ENCODE measurements around the gene BPI. TPM values are rescaled to one million over a fixed set of nuclear protein-coding genes. Genes with fewer than 3 reads are reported as not detected.
"Not testable (repeated sequence)": the region's sequence is repeated elsewhere in the genome, so short reads cannot be mapped to it uniquely, and the experiment has no call there.

The BPI gene
- total RNA-seq, 2 experiments from 2014 or later = not detected

GRCh38 chr20:38277285-38277684 lies 26.7 kb upstream of the BPI start:
- CTCF ChIA-PET = no interaction called here
- POLR2A ChIA-PET = no interaction called here

GRCh38 chr20:38277691-38278090 lies 26.3 kb upstream of the BPI start:
- ChIA-PET CTCF (no interaction called here), POLR2A (no interaction called here)

DNA sequence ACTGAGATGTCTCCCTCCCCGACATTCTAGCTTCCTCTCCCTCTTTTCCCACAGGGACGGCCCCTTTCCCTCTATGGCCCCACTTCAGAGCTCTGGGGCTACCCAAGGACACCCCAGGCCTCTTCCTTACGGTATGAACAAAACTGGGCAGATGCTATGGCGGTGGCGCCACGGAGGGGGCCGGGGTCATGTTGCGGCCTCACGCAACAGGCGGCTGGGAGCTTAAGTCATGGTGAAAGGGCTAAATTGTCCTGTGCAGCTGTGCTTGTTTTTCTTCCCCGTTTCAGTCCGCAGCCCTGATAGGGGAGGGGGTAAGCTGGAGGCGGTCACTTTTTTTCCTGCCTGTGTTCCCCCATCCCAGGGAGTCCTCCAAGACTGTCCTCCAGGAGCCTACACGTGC lies 25.8 kb upstream of the BPI start:
- ChIA-PET CTCF (no interaction called here), POLR2A (no interaction called here)

- ChIA-PET POLR2A (interaction anchor here (0.6 kb wide), 1 partner anchor 145 kb away, joined by 4 read pairs; no protein-coding TSS in a partner anchor), CTCF (no interaction called here)
Observed at GRCh38 chr20:38278763-38279162, 25.2 kb upstream of the BPI start.

- POLR2A ChIA-PET = not testable (repeated sequence)
Observed at GRCh38 chr20:38281176-38281915, 22.6 kb upstream of the BPI start.

GRCh38 chr20:38283236-38283635 lies 20.7 kb upstream of the BPI start:
- ChIA-PET CTCF (no interaction called here), POLR2A (no interaction called here)

More at GRCh38 chr20:38281176-38281915, 22.6 kb upstream of the BPI start:
- CTCF ChIA-PET = not testable (repeated sequence)

DNA sequence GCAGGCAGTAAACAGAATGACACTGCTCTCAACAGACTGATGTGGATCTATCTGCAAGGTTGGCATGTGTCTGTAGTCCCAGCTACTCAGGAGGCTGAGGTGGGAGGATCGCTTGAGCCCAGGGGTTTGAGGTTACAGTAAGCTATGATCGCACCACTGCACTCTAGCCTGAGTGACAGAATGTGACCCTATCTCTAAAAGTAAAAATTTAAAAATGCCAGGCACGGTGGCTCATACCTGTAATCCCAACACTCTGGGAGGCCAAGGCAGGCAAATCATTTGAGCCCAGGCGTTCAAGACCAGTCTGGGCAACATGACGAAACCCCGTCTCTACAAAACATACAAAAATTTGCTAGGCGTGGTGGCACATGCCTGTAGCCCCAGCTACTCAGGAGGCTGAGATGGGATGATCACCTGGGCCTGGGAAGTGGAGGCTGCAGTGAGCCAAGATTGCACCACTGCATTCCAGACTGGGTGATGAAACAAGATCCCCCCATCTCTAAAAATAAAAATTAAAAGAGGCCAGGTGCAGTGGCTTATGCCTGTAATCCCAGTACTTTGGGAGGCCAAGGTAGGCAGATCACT lies 19.8 kb upstream of the BPI start:
- POLR2A ChIA-PET, CTCF ChIA-PET: not testable (repeated sequence)

DNA sequence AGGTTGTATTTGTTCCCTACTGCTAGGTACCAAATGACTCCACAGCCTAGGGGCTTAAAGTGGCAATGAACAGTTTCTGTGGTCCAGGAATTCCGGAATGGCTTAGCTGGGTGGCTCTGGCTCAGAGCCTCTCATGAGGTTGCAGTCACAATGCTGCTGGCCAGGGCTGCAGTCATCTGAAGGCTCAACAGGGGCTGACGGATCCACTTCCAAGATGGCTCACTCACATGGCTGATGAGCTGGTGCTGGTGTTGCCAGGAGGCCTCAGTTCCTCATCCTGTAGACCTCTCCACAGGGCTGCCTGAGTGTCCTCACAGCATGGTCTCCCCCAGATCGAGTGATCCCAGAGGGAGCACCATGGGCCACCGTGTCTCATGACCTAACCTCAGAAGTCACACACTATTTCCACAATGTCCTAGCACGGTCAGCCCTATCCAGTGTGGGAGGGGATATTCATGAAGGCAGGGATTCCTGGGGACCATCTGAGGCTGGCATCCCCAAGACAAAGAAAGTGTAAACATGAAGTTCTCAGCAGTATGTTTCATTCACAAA lies 19.0 kb upstream of the BPI start:
- POLR2A ChIA-PET = no interaction called here
- CTCF ChIA-PET = no interaction called here

DNA sequence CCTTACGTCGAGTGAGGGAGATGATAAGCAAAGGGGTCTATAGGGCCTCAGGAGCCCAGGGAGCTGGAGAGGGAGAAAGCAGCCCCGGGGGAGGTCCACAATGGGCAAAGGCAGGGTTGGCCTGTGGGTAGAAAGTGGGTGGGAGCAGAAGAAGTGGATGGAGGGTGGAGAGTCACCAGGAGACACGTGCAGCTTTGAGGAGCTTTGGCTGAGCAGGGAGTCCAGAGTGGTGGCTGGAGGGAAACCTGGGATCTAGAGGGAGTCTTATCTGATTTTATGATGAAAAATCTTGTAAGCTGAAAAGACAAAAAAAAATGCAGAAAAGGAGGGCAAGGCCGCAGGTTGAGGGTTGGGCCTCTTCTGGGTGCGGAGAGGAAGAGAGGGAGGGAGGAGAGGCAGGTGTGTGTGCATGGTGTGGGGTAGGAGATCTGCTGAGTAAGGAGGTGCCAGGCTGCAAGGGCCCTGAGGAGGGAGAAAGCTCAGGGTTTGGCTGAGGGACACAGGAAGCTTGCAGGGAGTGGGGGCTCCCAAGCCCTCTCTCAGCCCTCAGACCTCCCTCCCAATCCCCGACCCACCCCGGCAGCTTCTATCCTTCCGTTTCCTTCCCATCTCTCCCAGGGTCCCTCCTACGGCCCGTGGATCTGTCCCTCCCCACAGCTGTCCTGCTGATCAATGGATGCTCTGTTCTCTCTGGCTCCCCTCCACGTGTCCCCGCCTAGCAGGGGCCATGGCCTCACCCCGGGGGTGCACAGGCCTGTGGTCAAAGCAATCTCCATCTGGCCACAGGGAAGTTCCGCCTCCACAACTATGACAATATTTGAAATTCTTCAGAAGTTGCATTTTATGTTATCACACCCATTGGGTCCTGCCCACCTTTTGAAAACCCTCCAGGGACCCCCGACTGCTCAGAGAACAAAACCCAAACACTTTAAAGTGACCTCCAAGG lies 17.1 kb upstream of the BPI start:
- POLR2A ChIA-PET = no interaction called here
- CTCF ChIA-PET = no interaction called here

GRCh38 chr20:38290829-38291814 lies 12.8 kb upstream of the BPI start:
- POLR2A ChIA-PET = no interaction called here

GRCh38 chr20:38291966-38292365 lies 12.0 kb upstream of the BPI start:
- ChIA-PET CTCF (no interaction called here), POLR2A (no interaction called here)

More at GRCh38 chr20:38290829-38291814, 12.8 kb upstream of the BPI start:
- CTCF ChIA-PET = interaction anchor here (0.9 kb wide), 1 partner anchor 9 kb away, joined by 3 read pairs; no protein-coding TSS in a partner anchor

GRCh38 chr20:38293491-38294065 lies 10.4 kb upstream of the BPI start:
- ChIA-PET CTCF (no interaction called here), POLR2A (no interaction called here)

DNA sequence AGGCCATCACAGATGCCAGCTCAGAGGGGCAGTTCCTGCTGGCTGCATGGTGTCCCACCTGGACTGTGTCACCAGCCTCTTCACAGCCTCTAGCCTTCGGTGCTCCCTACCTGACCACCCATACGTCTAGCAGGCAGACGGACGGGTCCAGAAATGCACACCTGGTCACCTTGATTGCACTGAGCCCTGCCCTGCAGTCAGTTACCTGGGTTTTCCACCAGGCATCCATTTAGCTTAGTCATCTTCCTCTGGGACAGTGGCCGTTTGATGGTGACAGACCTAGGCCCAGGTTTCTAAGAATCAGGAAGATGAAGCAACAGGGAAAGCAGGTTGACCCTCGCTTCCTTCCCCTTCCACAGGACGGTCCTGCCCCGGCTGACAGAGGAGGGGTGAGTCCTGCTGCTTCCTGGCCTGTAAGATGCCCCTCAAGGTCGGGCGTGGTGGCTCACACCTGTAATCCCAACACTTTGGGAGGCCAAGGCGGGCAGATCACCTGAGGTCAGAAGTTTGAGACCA lies 9.8 kb upstream of the BPI start:
- CTCF ChIA-PET = no interaction called here
- POLR2A ChIA-PET = no interaction called here

DNA sequence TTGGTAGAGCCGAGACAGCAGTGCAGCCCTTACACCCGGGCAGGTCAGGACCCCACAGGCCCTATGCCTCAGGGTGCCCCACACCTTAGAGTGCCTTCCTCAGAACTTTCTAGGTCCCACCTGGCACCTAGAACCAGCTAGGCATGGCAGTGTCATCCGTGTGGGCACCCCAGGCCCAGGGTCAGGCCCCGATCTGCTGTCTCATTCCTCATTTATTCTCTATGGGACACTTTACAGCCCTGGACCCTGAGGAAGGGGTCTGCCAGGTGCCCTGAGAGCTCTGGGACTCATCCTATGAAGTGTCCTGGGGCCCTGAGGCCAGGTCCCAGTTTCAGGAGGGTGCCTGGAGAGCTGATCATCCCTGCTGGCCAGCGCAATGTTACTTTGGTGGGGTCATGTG lies 8.1 kb upstream of the BPI start:
- ChIA-PET POLR2A (no interaction called here), CTCF (no interaction called here)

GRCh38 chr20:38296433-38296832 lies 7.5 kb upstream of the BPI start:
- CTCF ChIA-PET = no interaction called here
- POLR2A ChIA-PET = interaction anchor here (0.7 kb wide), 1 partner anchor 11 kb away, joined by 9 read pairs; no protein-coding TSS in a partner anchor

GRCh38 chr20:38297916-38298674 lies 5.9 kb upstream of the BPI start:
- ChIA-PET CTCF (no interaction called here), POLR2A (no interaction called here)

GRCh38 chr20:38298768-38299288 lies 5.1 kb upstream of the BPI start:
- ChIA-PET POLR2A (no interaction called here), CTCF (no interaction called here)

DNA sequence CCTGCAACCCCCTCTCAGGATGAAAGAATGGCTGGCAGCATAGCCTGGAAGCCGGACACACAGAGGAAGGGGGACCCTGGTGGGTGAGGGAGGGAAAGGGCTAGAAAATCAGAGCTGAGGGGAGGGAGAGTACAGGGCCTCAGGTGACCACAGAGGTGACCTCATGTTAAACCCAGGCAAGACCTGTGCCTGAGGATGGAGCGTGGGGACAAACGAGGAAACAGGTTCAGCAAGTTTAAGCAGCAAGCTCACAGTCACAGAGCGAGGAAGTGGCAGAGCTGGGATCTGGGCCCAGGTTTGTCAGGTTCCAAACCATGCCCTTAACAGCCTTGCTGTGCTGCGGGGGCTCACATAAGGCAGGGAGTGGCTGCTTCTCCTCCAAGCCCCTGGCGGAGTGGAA lies 4.0 kb upstream of the BPI start:
- ChIA-PET CTCF (interaction anchor here (1.7 kb wide), 1 partner anchor 9 kb away, joined by 3 read pairs; no protein-coding TSS in a partner anchor), POLR2A (no interaction called here)
